A549 (cell line): ENCODE data around the gene DGUOK. TPM values are rescaled to one million over a fixed set of nuclear protein-coding genes. Genes with fewer than 3 reads are reported as not detected.
A peak's percentile ranks its signal among the peaks of the same experiment; 100 is the strongest.

Source experiments
- ATAC-seq, 2 experiments: fragments of 200-7000 bp in 1 of 2; fragments of >200 bp in 1 of 2; cut with Nextera tagmentation in 1 of 2; cut with Tn5 transposase in 1 of 2; 3 replicates each; pipeline versions ENCODE4 v1.8.0 to v1.9.1; 2018 to 2020; ENCODE audit warnings: mild to moderate bottlenecking in 1 of 2, moderate library complexity in 1 of 2
- CTCF ChIA-PET: fragments of 300-600 bp; sonication (Branson Sonifier 250); formaldehyde crosslinking; extraction: SDS; loops from one replicate; lab custom pipeline; 2021; ENCODE audit warnings: antibody characterized with exemption, inconsistent platforms; lab: Yijun Ruan, JAX
- POLR2A ChIA-PET: fragments of 350-600 bp; formaldehyde crosslinking; extraction: SDS; loops from one replicate; lab custom pipeline; 2021; ENCODE audit warnings: antibody characterized with exemption, inconsistent platforms; lab: Yijun Ruan, JAX
- DNase-seq, 2 experiments: peaks; one replicate each; pipeline versions ENCODE4 v3.0.0 to v3.0.0-alpha.2; 2011 to 2016; ENCODE audit warnings: low read depth in 1 of 2, low spot score in 1 of 2
- FAIRE-seq: peaks from 2 replicates; lab custom pipeline; 2011; peaks lifted over from hg19 to GRCh38; lab: Jason Lieb, UNC
- H3K27ac ChIP-seq, 2 experiments: fragments of >200 bp; sonication (Bioruptor Twin); formaldehyde crosslinking; 3 replicates each; pipeline ENCODE4 v1.5.1; 2016 to 2017
- H3K4me1 ChIP-seq: fragments of >200 bp; sonication (Bioruptor Twin); formaldehyde crosslinking; 3 replicates; pipeline ENCODE4 v1.6.1; 2016
- H3K4me2 ChIP-seq: fragments of >200 bp; sonication (Bioruptor Twin); formaldehyde crosslinking; 3 replicates; pipeline ENCODE4 v1.6.1; 2016
- H3K4me3 ChIP-seq: fragments of >200 bp; sonication (Bioruptor Twin); formaldehyde crosslinking; 3 replicates; pipeline ENCODE4 v1.5.1; 2016
- H3K9me3 ChIP-seq: fragments of >200 bp; sonication (Bioruptor Twin); formaldehyde crosslinking; 3 replicates; pipeline ENCODE4 v1.6.1; 2016
- CBX2 ChIP-seq: fragments of 200-600 bp; sonication (generic); IDR thresholded peaks from 2 replicates; pipeline ENCODE4 v1.6.1; 2016; ENCODE audit warnings: low read depth, mild to moderate bottlenecking, borderline replicate concordance
- ESRRA ChIP-seq: fragments of 150-350 bp; IDR thresholded peaks from 2 replicates; pipeline ENCODE4 v1.6.1; 2014; ENCODE audit warnings: mild to moderate bottlenecking, low read length, borderline replicate concordance
- FOSL2 ChIP-seq, 2 experiments: fragments of 450-650 bp in 1 of 2; fragments of >200 bp in 1 of 2; sonication (Bioruptor Twin) in 1 of 2; formaldehyde crosslinking; IDR thresholded peaks; 2 replicates each; pipeline versions ENCODE4 v1.5.0 to v1.6.1; 2016 to 2020; ENCODE audit warnings: mild to moderate bottlenecking in 1 of 2, moderate library complexity in 1 of 2
- HOXA7 ChIP-seq: fragments of 250-450 bp; sonication (Bioruptor Pico); IDR thresholded peaks from 2 replicates; pipeline ENCODE4 v1.5.0; 2020; ENCODE audit warnings: mild to moderate bottlenecking, moderate library complexity
- HOXB13 ChIP-seq: fragments of 250-450 bp; sonication (Bioruptor Pico); IDR thresholded peaks from 2 replicates; pipeline ENCODE4 v1.5.0; 2020; ENCODE audit warnings: low read depth, mild to moderate bottlenecking, moderate library complexity
- JUN ChIP-seq, 2 experiments: fragments of >200 bp; sonication (Bioruptor Twin); formaldehyde crosslinking; IDR thresholded peaks; 2 replicates in 1 of 2; 3 replicates in 1 of 2; pipeline ENCODE4 v1.6.1; 2016 to 2017
- KDM5A ChIP-seq: fragments of 200-600 bp; sonication (generic); IDR thresholded peaks from 2 replicates; pipeline ENCODE4 v1.6.1; 2016; ENCODE audit warnings: antibody characterized with exemption, mild to moderate bottlenecking
- PHF8 ChIP-seq: fragments of 200-600 bp; sonication (generic); IDR thresholded peaks from 2 replicates; pipeline ENCODE4 v1.6.1; 2016; ENCODE audit warnings: low read depth, mild to moderate bottlenecking, antibody characterized with exemption, moderate library complexity, borderline replicate concordance
- RAD21 ChIP-seq, 2 experiments: fragments of >200 bp in 1 of 2; sonication (Bioruptor Twin) in 1 of 2; formaldehyde crosslinking in 1 of 2; IDR thresholded peaks in 1 of 2; conservative IDR thresholded peaks in 1 of 2; 2 replicates in 1 of 2; 3 replicates in 1 of 2; pipeline ENCODE4 v1.6.1; 2012 to 2018; ENCODE audit warnings: inconsistent platforms in 1 of 2
- WGBS: methylation state at CpG from one replicate; pipeline ENCODE4 v1.1.6; 2017; ENCODE audit errors: missing lambda C conversion rate; 5-methylcytosine and 5-hydroxymethylcytosine counted together
- polyA plus RNA-seq, 4 experiments: library from polyadenylated mRNA; depleted of rRNA in 3 of 4; stranded (reverse); fragments of >200 nt; fragmentation: RNase III in 1 of 4; extraction: RNeasy Plus Mini Kit Qiagen cat#74134 plus additional on column Dnase treatment in 1 of 4; gene quantifications; 2 replicates in 3 of 4; 3 replicates in 1 of 4; pipeline ENCODE4 v1.2.3, GENCODE V29; 2011 to 2017
- TF ChIP-seq, protein P1 (sequence below): fragments of 200-600 bp; sonication (generic); IDR thresholded peaks from 2 replicates; pipeline ENCODE4 v1.6.1; 2016; ENCODE audit warnings: antibody characterized with exemption, mild to moderate bottlenecking, moderate library complexity
- TF ChIP-seq, protein P2 (sequence below): IDR thresholded peaks from 2 replicates; pipeline ENCODE4 v1.6.1; 2012

The DGUOK gene
- polyA plus RNA-seq, 2 of the 4 experiments (the other 2 are of a cell fraction): 128 to 145 TPM

GRCh38 chr2:73915437-73915993 is 11.2 kb upstream of the DGUOK start (continued):
- TF ChIP-seq, protein P1, sequence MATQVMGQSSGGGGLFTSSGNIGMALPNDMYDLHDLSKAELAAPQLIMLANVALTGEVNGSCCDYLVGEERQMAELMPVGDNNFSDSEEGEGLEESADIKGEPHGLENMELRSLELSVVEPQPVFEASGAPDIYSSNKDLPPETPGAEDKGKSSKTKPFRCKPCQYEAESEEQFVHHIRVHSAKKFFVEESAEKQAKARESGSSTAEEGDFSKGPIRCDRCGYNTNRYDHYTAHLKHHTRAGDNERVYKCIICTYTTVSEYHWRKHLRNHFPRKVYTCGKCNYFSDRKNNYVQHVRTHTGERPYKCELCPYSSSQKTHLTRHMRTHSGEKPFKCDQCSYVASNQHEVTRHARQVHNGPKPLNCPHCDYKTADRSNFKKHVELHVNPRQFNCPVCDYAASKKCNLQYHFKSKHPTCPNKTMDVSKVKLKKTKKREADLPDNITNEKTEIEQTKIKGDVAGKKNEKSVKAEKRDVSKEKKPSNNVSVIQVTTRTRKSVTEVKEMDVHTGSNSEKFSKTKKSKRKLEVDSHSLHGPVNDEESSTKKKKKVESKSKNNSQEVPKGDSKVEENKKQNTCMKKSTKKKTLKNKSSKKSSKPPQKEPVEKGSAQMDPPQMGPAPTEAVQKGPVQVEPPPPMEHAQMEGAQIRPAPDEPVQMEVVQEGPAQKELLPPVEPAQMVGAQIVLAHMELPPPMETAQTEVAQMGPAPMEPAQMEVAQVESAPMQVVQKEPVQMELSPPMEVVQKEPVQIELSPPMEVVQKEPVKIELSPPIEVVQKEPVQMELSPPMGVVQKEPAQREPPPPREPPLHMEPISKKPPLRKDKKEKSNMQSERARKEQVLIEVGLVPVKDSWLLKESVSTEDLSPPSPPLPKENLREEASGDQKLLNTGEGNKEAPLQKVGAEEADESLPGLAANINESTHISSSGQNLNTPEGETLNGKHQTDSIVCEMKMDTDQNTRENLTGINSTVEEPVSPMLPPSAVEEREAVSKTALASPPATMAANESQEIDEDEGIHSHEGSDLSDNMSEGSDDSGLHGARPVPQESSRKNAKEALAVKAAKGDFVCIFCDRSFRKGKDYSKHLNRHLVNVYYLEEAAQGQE: no peak
- no peak for TF ChIP-seq KDM5A
- no peak for TF ChIP-seq CBX2
- no peak for TF ChIP-seq RAD21 (conservative IDR thresholded peaks at IDR 0.05 in 1 of 2, IDR thresholded peaks at IDR 0.05 in 1 of 2)
- TF ChIP-seq HOXB13 (CRISPR knock-in tag): no peak
- TF ChIP-seq FOSL2 (IDR thresholded peaks at IDR 0.05): no peak
- TF ChIP-seq FOSL2 (CRISPR knock-in tag; IDR thresholded peaks at IDR 0.05): no peak

DNA sequence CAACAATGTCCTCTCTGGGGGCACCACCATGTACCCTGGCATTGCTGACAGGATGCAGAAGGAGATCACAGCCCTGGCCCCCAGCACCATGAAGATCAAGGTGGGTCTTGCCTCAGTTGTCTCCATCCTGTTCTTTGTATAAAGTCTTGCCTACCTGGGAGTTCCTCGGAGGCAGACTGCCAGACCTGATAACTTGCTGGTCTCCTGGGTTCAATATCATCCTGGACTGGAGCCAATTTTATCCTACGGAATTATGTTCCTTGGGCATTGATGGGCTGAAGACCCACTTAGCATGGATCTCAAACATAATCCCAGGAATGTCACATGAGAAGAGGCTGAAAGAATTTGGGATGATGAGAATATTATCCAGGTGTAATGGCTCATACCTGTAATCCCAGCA is 10.0 kb upstream of the DGUOK start:
- no peak for DNase-seq
- H3K27ac ChIP-seq: no peak overlapping the region
- FAIRE-seq: peak; percentile 68
- ChIA-PET POLR2A (no interaction called here), CTCF (interaction anchor here (1.4 kb wide), 1 partner anchor 9 kb away, joined by 3 read pairs; no protein-coding TSS in a partner anchor)
- WGBS: 63% methylated on average over 2 of the region's 2 CpGs
- ATAC-seq: no peak
- no peak overlapping the region for H3K4me3 ChIP-seq
- H3K4me1 ChIP-seq: no peaks in the 10 kb centered on the region
- TF ChIP-seq JUN (IDR thresholded peaks at IDR 0.05): no peak
- no peak for TF ChIP-seq HOXA7 (CRISPR knock-in tag)
- TF ChIP-seq, protein P1: no peak
- no peak for TF ChIP-seq ESRRA
- TF ChIP-seq, protein P2, sequence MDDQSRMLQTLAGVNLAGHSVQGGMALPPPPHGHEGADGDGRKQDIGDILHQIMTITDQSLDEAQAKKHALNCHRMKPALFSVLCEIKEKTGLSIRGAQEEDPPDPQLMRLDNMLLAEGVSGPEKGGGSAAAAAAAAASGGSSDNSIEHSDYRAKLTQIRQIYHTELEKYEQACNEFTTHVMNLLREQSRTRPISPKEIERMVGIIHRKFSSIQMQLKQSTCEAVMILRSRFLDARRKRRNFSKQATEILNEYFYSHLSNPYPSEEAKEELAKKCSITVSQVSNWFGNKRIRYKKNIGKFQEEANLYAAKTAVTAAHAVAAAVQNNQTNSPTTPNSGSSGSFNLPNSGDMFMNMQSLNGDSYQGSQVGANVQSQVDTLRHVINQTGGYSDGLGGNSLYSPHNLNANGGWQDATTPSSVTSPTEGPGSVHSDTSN: no peak
- H3K9me3 ChIP-seq: no peaks in the 10 kb centered on the region
- no peak overlapping the region for H3K4me2 ChIP-seq

GRCh38 chr2:73917296-73917695 is 9.4 kb upstream of the DGUOK start:
- 68% methylated on average over 2 of the region's 2 CpGs for WGBS
- FAIRE-seq: no peak
- ChIA-PET CTCF (interaction anchor here (1.4 to 1.8 kb wide), 2 partner anchors 10 to 36 kb away, joined by 3 to 4 read pairs; no protein-coding TSS in a partner anchor), POLR2A (no interaction called here)
- TF ChIP-seq JUN (IDR thresholded peaks at IDR 0.05): no peak
- TF ChIP-seq PHF8: no peak
- TF ChIP-seq, all 56 proteins: peak for 0
- ATAC-seq (no peak), DNase-seq (no peak)
- H3K4me3 ChIP-seq: no peak overlapping the region
- H3K4me2 ChIP-seq: no peak overlapping the region
- no peaks in the 10 kb centered on the region for H3K4me1 ChIP-seq
- no peaks in the 10 kb centered on the region for H3K9me3 ChIP-seq
- no peak overlapping the region for H3K27ac ChIP-seq
